ENCODE data around the gene SEZ6.

DNA sequence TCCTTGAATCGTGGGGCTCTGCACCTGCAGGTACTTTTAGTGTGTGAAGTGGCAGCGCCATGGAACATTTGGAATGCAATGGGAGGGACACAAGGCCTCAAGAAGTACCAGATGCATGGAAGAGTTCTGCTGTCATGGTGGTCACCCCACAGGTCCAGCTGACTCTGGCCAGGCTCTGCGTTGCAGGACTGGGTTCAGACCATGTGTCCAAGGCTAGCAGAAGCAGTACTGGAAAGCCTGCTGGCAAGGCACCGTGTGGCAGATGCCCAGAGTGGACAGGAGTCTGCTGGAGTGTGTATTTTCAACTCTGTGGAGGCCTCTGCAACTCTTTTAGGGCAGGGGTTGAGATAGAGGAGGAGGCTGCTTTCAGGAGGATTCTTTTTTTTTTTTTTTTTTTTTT, 39.2 kb upstream of the SEZ6 start:
- TF ChIP-seq CTCF (IDR thresholded peaks at IDR 0.05): no peak
- no peak for TF ChIP-seq POLR2A (IDR thresholded peaks at IDR 0.05)
